GM21717 (cell line): ENCODE measurements around the gene NOS1AP.
"Not testable (repeated sequence)": the region's sequence is repeated elsewhere in the genome, so short reads cannot be mapped to it uniquely, and the experiment has no call there.

Experiments
- ATAC-seq: cut with Tn5 transposase; IDR thresholded peaks from one replicate; pipeline ENCODE4 v1.9.1; 2021; ENCODE audit warnings: mild to moderate bottlenecking, moderate library complexity; ENCODE audit not compliant: unreplicated experiment

The NOS1AP gene

DNA sequence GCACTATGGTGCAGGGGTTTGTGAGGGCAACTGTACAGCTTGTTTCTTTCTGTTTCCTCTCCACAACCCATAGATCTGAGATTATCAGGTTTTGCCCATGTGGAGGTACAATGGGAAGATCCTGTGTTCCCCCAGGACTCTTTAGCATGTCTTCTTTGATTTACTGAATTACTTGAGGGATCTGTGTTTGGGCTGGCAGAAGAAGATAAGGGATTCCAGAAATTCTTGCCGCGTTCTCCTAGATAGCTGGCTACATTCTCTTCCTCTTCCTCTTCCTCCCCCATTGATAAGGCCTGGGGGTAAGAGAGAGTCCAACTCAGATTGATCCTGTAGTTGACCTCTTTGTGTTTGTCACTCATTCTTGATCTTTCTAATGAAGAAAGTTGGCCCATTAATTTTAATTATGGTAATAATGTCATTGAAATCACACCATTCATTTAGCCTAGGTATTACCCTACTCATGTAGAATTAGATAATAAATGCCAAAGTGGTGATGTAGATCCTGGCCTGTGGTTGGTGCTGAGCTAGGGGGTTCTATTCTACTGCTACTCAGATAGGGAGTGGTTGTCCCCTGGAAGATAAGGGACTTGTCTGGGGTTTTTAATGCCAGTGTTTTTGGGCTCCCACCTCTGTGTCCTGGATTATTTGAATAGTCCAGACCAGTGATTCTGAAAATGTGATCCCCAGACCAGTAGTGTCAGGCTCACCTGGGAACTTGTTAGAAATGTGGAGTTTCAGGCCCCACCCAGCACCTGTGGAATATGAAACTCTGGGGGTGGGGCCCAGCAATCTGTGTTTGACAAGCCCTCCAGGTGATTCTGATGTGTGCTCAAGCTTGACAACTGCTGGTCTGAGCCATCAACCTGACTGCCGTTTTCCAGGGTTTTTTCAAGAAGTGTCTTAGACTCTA is 122.2 kb downstream of the NOS1AP start:
- ATAC-seq = no peak

DNA sequence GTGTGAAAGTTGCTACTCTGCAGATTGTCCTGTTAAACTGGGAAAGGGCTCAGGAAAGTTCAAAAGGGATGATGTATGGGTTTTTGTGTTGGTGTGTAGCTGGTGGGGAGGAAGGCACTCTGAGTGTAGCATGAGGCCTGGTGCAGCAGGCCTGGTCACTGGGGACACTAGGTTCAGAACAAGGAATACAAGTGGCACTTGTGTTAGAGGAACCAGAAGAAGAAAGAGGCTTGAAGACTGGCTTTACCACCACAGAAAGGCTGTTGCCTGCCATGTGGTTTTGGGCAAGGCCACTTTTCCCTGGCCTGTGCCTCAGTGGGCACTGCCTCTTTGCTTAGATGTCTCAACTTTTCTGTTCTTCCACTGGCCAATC is 122.8 kb downstream of the NOS1AP start:
- ATAC-seq = no peak

DNA sequence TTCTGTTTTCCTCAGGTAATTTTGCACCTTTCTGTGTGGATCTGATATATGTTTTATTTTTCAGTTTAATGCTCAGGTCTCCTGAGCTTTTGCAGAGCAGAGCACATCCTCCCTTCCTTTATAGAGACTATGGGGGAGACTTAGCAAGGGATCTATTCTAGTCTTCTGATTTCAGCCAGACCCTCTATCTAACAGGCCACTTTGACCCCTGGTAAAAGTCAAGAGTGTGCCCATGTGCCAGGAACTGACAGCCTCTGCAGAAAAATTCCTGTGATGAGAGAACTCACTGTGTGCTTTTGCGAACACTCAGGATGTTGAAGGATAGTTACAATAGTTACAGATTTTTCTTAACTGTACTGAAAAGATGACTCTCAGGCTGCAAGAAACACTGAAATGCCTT is 123.3 kb downstream of the NOS1AP start:
- no peak for ATAC-seq

DNA sequence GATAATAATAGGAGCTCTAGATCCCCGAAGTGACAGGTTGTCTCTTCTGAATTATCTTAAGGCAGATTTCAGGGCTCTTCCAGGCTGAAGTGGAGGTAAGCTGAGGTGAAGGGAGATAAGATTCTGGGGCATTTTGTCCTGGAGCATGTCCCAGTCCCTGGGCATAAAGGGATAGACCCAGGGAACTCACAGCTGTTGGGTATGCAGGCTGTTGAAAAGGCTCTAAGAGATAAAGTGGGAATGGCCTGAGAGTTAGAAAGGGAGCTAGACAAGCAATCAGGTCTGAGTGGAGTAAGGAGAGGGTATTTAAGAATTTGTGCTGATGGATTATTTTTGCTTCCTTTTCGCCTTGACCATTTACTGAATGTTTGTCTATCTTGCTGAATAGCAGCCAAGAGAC is 123.7 kb downstream of the NOS1AP start:
- no peak for ATAC-seq

DNA sequence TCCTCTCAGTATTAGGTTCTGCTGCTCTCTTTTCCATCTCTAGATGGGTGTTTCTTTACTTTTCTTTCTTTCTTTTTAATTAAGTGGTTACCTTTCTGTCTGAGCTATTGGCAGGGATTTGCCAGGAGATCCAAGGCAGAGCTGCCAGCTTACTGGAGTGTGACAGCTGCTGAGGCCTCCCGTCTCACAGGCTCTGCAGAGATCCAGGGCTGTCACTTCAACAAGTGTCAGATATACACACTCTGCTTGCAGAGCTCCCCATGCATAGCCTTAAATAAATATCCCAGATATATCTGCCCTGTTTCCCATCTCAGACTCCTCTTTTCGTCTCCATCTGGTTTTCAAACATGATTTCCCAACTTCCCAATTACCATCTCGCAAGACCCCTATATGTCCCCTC is 124.3 kb downstream of the NOS1AP start:
- no peak for ATAC-seq

DNA sequence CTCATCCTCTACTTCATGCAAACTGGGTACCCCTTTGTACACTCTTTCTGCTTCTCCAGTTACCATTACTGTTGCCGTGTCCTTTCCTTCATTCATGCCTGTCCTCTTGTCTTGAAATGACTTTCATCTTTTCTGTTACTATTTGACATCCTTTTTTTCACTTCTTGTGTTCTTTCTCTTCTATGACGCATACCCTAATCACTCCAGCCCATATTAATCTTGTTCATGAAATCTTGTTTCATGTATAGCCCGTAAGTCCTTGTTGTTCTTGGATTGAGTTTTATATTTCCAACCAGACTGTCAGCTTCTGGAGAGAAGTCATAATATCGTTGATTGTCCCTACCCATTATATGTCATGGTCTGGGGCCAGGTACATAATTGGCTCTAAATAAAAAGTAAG is 126.1 kb downstream of the NOS1AP start:
- no peak for ATAC-seq

DNA sequence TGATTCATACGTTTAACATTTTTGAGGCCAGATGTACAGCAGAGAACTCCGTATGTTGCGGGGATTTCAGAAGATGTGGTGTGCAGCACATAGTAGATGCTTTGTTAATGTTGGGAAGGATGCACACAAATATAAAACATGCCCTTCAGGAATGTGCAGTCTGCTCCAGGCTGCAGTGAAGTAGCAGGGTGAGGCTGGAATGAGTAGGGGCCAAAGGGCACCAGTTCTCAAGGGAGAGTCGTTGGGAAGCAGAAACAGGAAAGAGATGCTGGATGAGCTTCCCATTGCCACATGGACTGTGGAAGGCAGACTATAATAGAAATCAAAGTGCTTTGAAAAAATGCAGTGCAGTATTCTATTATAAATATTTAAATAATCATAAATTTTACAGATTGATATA is 126.9 kb downstream of the NOS1AP start:
- no peak for ATAC-seq

DNA sequence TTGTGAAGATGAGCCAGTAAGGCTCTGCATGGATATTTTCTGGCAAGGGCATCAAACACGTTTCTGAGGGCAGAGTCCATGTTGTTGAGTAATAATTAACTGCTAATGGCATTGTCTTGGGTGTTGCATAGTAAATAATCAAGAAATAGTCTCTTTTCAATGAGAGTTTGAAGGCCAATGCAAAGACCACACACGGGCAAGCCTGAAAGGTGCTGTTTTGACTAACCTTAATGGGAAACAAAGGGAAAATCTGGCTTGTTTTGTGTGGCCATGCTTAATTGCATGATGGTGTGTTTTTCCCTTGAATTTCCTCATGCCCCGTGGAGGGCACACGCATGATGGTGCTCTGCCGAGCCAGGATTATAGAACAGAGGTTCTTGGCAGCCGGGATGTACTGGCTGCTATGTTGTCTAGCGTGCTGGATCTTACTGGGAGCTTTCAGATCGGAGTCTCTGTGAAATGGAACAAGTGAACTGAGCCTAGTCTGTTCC is 127.6 kb downstream of the NOS1AP start:
- no peak for ATAC-seq

DNA sequence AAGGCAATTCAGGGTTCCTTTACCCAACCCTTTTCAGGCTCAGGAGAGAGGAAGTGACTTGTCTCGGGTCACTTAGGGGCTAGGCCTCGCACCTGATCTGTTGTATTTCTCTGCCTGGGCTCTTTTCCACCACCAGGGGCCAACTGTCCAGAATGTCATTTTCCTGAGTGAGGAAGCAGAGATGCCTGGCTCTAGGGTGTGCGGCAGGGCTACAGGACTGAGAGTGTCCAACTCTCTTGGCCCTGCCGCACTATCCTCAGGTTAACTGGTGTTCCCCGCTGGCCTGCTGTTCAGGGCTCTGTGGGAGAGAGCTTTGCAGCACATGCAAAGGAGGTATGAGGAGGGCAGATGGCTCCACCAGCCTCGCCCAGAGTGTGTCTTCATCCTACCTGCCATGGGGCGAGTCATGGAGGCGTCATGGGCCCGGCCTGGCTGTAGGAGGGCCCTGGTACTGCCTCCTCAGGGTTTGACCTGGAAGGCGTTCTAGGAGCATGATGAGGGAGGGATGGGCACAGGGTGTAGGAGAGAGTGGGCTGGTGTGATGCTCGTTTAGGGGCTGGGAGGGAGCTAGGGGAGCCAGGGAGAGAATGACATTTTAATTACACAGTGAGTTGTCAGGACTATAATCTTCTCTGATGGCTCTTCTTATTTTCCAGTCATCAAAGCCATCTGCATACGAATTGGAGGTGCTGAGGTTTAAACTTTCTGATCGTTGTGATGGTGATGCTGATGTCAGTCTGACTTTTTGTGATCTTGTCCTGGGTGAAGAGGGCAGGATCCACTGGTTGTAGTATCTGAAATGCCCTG is 128.3 kb downstream of the NOS1AP start:
- ATAC-seq = no peak

DNA sequence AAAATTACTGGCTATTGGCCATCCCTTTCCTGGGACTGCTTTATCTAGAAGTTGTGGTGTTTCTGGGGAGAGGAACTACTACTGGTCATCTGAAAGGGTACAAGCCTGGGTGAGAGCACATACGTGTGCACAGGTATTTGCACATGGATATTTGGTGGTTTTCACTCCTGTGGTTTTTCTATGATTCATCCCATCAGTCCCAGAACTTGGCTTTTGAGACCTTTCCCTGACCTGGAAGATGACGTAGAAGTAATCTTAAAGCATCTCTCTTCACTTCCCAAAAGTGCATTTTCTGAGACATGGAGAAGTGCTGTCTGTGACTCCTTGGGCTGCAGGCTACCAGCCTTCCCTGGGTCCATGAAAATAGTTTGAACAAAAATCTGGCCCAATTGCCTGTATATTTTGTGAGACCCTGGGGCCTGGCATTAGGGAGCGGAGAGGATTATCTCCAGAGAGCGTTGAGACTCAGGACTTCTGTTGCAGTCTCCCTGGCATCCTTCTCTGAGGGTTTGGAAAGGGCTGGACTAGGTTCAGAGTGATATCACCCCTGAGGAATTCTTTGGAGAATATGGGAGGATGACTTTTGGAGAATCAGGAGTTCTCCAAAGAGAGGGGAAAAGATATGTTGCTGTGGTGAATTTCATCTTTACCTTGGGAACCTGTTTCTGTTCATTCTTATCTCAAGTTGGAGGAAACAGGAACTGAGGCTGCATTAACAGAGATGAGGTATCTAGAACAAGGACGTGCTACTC is 130.8 kb downstream of the NOS1AP start:
- no peak for ATAC-seq

DNA sequence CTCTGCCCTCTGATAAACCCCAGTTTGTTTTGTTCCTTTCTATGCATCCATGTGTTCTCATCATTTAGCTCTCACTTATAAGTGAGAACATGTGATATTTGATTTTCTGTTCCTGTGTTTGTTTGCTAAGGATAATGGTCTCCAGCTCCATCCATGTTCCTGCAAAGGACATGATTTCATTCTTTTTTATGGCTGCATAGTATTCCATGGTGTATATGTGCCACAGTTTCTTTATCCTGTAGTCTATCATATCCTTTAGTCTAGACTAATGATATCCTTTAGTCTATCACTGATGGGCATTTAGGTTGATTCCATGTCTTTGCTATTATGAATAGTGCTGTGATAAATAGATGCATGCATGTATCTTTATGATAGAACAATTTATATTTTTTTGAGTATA is 131.6 kb downstream of the NOS1AP start:
- ATAC-seq = not testable (repeated sequence)

DNA sequence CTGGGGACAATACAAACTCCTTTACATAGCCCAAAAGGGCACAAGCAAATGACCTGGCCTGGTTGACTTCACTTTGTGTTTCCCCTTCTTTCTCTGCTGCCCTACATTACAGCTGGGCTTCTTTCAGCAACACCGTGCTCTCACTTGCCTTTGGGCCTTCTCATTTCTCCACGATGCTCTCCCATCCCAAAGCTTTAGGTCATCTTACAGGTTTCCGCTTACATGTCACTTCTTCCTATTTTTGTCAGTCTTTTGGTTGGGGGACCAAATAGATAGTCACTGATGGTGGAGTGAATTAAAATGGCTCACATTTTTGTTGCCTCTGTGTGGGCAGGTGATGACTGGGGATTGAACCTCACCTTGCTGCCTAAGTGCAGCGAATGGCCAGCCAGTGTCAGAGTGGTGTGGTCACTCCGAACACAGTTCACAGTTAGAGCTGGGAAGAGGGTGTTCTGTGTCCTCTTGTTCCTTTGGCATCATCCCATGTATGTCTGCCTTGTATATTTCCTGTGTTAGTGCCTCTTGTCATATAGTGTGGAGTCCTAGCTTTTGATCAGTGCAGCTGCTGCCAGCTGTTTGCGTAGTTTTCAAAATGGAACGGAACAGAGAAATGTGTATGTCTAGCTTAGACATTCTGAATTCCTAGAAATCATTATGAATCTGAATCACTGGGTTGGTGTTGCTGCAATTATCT is 134.8 kb downstream of the NOS1AP start:
- no peak for ATAC-seq

DNA sequence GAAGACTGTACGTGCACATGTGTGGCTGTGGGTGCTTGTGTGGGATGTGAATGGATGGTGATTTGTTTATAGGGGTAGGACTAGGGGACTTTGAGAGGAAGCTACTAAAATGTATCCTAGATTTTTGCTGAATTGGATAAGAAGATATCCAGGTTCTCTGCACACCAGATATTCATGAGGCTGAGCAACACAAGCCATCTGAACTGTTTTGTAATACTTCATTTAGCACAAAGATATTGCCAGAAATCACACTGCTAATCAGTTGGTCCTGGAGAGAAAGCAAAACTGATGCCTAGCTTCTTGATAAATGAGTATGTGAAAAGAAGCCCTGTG is 135.3 kb downstream of the NOS1AP start:
- ATAC-seq = no peak

DNA sequence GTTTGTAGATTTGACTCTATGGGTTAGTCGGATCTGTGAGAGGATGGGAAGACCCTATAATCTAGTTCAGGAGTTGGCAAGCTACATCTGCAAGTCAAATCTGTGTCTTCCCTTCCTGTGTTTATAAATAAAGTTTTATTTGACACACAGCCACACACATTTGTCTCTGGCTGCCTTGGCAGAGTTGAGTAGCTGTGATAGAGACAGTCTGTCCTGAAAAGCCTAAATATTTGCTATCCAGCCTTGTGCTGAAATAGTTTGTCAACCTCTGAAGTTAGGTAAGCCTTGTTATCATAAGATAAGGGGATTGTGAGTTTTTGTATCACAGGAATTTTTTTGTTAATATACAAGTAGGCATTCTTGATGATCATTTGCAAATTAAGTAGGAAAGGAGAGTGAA is 136.8 kb downstream of the NOS1AP start:
- no peak for ATAC-seq

DNA sequence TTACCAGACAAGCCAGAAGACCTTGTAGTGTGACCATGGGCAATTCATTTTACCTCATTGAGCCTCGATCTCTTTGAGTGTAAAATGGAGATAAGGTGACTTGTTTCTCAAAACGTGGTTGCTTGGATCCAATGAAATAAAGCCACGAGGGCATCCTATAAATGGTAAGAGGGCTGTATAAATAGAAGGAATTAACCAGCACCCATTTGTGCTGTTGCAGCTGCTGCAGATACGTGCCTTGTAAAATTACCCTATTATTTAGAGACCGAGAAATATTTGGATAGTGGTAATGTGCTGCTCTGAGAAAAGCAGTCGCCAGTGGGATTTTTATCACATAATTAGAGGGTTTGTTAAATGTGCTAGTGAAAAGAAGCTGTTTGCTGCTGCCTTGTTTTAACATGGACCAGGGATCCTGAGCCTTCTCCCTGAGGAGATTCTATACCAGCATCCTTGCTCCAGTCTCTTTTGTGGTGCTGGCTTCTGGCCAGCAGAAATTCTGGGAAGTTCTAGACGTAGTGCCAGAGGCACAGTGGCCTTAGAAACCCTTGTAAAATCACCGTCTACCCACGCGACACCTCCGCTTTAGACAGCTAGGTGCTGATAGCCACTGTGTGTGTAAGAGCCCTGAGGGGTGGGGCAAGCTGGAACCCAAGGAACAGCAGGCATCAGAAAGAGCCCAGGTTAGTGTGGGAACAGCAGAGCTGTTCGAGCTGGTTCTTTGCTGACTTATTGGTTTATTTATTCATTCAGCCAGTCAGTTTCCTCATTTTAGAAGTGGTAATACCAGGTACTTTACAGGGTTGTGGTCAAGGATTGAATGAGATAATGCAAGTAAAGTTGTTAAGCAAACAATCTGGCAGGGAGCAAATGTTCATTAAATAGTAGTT is 137.5 kb downstream of the NOS1AP start:
- no peak for ATAC-seq

DNA sequence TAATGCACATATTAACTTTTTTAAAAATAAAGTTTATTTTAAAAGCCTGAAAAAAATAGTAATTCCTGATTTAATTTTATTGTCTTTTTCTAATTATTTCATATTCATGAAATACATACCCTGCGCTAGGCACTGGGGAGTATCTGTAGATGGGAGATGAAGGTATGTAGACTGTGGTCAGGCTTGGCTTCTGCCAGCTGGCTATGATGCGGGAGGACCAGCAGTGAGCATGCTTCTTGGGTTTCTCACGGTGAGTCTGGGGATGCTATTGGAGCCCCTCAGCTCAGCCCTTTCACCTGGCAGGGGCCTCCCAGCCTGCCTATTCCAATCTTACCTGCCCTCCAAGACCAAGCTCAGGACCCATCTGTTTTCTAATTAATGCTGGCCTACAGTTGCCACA is 138.4 kb downstream of the NOS1AP start:
- no peak for ATAC-seq

DNA sequence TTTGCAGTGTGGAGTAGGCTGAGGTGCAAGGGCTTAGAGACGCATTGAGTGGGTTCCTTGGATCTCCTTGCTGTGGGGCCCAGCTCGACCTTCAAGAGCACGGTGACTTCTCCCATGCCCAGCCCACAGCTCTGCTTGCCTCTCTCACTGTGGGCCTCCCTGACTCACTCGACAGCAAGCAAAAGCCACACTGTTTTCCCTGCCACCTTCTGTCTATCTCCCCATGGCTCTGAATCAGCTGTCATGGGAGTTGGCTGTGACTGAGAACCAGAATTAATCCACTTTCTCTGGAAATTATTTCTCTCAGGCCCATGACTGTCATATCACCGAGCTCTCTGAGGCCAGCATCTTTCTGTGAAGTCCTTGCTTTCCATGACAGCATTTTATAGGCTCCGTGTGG is 140.7 kb downstream of the NOS1AP start:
- ATAC-seq = no peak

DNA sequence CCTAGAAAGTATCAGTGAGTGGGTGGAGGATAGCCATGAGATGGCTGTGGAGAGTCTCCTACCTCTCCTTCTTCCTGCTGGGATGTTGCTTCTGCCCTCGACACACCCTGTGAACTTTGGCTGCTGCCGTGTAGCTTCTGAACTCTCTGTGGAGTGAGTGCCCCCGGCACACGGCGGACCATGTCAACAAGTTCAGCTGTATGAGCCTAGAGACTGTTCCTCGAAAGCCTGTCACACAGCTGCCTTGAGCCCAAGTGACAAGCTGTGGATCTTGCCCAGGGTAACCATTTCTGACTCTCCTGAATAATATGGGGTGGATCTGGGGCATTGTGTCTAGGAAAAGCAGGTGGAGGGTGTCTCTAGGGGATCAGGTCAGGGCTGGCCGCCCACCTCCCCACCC is 143.2 kb downstream of the NOS1AP start:
- ATAC-seq = no peak

DNA sequence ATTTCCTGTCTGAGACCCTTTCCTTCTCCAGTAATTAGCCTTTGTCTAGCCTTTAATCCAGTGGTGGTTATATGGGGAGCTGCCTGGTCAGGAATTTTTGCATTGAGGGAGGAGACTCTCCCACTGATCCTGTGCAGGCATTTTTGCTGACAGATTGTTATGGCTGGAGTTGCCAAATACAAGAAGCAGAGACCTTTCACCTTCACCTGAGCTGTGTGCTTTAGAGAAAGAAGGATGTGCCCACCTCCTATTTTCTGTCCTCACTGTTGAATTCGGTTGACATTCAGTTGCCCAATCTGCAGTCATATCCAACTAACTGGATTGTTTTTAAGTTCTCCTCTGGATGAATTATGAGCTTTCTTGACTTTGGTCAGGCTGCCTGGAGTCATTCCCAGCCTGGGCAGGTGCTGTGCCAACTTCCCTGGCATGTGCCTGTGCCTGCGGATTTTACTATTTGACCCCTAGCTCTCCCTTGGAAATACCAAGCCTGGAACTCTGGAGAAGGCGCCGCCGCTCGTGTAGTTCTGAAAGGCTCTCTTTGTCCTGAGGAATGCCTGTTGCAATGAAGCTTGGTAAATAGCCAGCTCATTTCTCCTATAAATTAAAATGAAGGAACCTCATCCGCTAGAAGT is 143.9 kb downstream of the NOS1AP start:
- ATAC-seq = no peak
